ENCODE results near the gene ISG15.

The ISG15 gene

GRCh38 chr1:978835-979743, 34.2 kb upstream of the ISG15 start:
- Histone ChIP-seq H3K27ac (ENCODE audit: low read depth, low read length) (no peak overlapping the region), H3K9me3 (ENCODE audit: low read length) (no peaks in the 10 kb centered on the region), H3K4me1 (ENCODE audit: insufficient read depth, low read length) (no peaks in the 10 kb centered on the region), H3K27me3 (ENCODE audit: control insufficient read depth in 1 of 2, insufficient read depth in 2 of 2, low read length in 2 of 2) (peaks cover 0 to 39% of the 10 kb centered on the region in 2 donors), H3K4me3 (ENCODE audit: low read depth in 1 of 2, low read length in 2 of 2) (no peak overlapping the region), H3K9ac (ENCODE audit: low read length) (no peak overlapping the region), H3K36me3 (ENCODE audit: insufficient read depth, low read length) (no peaks in the 10 kb centered on the region)

- no peaks in the 10 kb centered on the region for H3K9me3 ChIP-seq (ENCODE audit: low read length)
- H3K4me3 ChIP-seq (ENCODE audit: low read depth in 1 of 2, low read length in 2 of 2), result no peak overlapping the region
- no peaks in the 10 kb centered on the region for H3K4me1 ChIP-seq (ENCODE audit: insufficient read depth, low read length)
- peaks cover 0 to 33% of the 10 kb centered on the region in 2 donors for H3K27me3 ChIP-seq (ENCODE audit: control insufficient read depth in 1 of 2, insufficient read depth in 2 of 2, low read length in 2 of 2)
- H3K27ac ChIP-seq (ENCODE audit: low read depth, low read length), result no peak overlapping the region
- H3K36me3 ChIP-seq (ENCODE audit: insufficient read depth, low read length), result no peaks in the 10 kb centered on the region
- no peak overlapping the region for H3K9ac ChIP-seq (ENCODE audit: low read length)
Measured at GRCh38 chr1:979744-980072, 33.6 kb upstream of the ISG15 start.

GRCh38 chr1:980137-980571, 33.1 kb upstream of the ISG15 start:
- H3K4me1 ChIP-seq (ENCODE audit: insufficient read depth, low read length), result no peaks in the 10 kb centered on the region
- H3K27me3 ChIP-seq (ENCODE audit: control insufficient read depth in 1 of 2, insufficient read depth in 2 of 2, low read length in 2 of 2), result peaks cover 0 to 29% of the 10 kb centered on the region in 2 donors
- no peaks in the 10 kb centered on the region for H3K36me3 ChIP-seq (ENCODE audit: insufficient read depth, low read length)
- H3K9ac ChIP-seq (ENCODE audit: low read length), result no peak overlapping the region
- H3K4me3 ChIP-seq (ENCODE audit: low read depth in 1 of 2, low read length in 2 of 2), result no peak overlapping the region
- no peaks in the 10 kb centered on the region for H3K9me3 ChIP-seq (ENCODE audit: low read length)
- H3K27ac ChIP-seq (ENCODE audit: low read depth, low read length), result no peak overlapping the region

DNA sequence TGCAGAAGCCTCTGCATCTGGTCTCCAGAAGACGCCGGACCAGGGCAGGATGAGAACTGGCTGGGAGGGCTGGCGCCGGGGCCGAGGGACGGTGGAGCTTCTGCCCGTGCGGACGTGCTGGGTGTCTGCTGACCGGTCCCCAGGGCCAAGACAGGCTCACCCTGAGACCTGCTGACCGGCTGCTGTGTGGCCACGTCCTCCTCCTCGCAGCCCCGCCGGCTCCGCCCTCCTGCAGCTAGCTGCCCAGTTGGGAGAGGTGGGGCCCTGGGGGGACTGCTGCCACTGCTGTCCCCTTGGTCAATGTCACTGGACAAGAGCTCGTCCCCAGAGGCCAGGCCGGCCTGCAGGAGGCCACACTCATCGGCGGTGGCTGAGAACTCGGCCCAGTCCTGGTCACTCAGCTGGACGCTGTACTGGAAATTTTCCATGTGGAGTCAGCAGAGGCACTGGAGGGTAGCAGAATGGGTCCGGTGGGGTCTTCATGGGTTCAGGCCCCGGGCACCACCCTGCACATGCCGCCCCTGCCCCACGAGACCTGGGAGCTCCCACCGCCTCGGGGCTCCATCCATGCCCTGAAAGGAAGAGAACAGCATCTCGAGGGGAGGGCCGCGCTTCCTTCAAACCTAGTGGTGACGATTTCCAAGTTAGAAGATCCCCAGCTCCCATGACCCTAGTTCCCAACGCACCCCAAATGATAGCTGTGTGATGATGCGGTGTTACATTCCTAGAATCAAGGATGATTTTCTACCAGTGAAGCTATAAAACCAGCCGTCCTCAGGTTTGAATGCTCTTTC, 32.5 kb upstream of the ISG15 start:
- peaks cover 0 to 23% of the 10 kb centered on the region in 2 donors for H3K27me3 ChIP-seq (ENCODE audit: control insufficient read depth in 1 of 2, insufficient read depth in 2 of 2, low read length in 2 of 2)
- H3K4me1 ChIP-seq (ENCODE audit: insufficient read depth, low read length), result no peaks in the 10 kb centered on the region
- no peak overlapping the region for H3K27ac ChIP-seq (ENCODE audit: low read depth, low read length)

DNA sequence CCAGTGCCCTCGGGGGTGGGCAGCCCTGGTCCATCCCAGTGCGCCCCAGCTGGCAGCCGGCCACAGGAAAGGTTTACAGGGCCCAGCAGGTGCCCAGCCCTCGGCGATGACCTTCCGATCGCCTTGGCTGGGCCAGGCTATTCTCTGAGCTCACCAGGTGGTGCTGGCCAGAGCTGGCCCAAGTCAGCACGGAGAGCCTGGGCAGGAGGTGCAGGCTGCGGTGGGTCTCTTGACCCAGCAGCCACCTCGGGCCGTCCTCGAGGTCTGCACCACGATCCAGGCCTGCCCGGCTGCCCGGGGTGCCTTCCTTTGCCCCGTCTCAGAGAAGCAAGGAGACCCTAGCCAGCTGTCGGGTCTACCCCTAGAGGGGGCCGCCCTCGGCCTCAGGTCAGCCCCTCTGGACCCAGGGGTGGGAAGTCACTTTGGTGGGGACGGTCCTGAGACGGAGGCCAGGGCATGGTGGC, 31.8 kb upstream of the ISG15 start:
- Histone ChIP-seq H3K36me3 (ENCODE audit: insufficient read depth, low read length) (no peaks in the 10 kb centered on the region), H3K9me3 (ENCODE audit: low read length) (no peaks in the 10 kb centered on the region), H3K4me1 (ENCODE audit: insufficient read depth, low read length) (no peaks in the 10 kb centered on the region), H3K27ac (ENCODE audit: low read depth, low read length) (no peak overlapping the region), H3K9ac (ENCODE audit: low read length) (no peak overlapping the region), H3K27me3 (ENCODE audit: control insufficient read depth in 1 of 2, insufficient read depth in 2 of 2, low read length in 2 of 2) (peaks cover 0 to 17% of the 10 kb centered on the region in 2 donors), H3K4me3 (ENCODE audit: low read depth in 1 of 2, low read length in 2 of 2) (no peak overlapping the region)

More for the DNA sequence above, 32.5 kb upstream of the ISG15 start:
- Histone ChIP-seq H3K36me3 (ENCODE audit: insufficient read depth, low read length) (no peaks in the 10 kb centered on the region), H3K9ac (ENCODE audit: low read length) (no peak overlapping the region), H3K4me3 (ENCODE audit: low read depth in 1 of 2, low read length in 2 of 2) (no peak overlapping the region), H3K9me3 (ENCODE audit: low read length) (no peaks in the 10 kb centered on the region)

GRCh38 chr1:981955-982558, 31.2 kb upstream of the ISG15 start, which contains the start of gene PERM1:
PERM1 (minus strand) TSS chr1:982093; CDS start chr1:981029, 1,064 bp downstream.
- Histone ChIP-seq H3K36me3 (ENCODE audit: insufficient read depth, low read length) (no peaks in the 10 kb centered on the region), H3K27me3 (ENCODE audit: control insufficient read depth in 1 of 2, insufficient read depth in 2 of 2, low read length in 2 of 2) (peaks cover 0 to 17% of the 10 kb centered on the region in 2 donors), H3K4me1 (ENCODE audit: insufficient read depth, low read length) (no peaks in the 10 kb centered on the region), H3K9me3 (ENCODE audit: low read length) (no peaks in the 10 kb centered on the region), H3K27ac (ENCODE audit: low read depth, low read length) (no peak within 1 kb of the TSS), H3K4me3 (ENCODE audit: low read depth in 1 of 2, low read length in 2 of 2) (no peak within 1 kb of the TSS), H3K9ac (ENCODE audit: low read length) (no peak within 1 kb of the TSS)

DNA sequence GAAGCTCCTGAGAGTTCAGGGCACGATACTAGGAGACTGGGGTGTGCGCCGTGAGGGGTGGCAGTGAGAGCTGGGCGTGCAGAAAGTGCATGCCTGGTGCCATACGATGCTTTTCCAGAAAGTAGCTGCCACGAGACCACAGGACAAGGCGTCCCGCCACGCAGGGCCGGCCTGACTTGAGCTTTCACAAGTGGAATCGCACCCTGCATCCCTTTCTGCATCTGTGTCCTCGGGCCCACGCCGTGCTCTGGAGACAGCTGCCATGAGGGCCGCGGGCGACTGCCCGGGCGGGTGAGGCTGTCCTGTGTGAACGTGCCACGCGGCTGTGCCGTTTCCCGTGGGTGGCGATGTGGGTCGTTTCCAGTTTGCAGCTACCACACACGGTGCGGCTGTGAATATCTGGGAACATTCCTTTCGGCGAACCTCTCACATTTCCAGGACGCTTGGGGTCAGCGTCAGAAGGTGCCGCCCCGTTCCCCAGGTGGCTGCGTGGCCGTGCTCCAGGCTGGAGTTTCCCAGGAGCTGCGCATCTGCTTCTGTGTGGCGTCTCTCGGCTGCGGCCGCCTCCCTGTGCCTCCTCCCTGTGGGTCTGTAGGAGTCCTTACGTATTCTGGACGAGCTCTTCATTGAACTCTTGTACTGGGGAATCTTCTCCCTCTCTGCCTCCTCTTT, 30.4 kb upstream of the ISG15 start:
- Histone ChIP-seq H3K27ac (ENCODE audit: low read depth, low read length) (no peak overlapping the region), H3K9me3 (ENCODE audit: low read length) (no peaks in the 10 kb centered on the region)

DNA sequence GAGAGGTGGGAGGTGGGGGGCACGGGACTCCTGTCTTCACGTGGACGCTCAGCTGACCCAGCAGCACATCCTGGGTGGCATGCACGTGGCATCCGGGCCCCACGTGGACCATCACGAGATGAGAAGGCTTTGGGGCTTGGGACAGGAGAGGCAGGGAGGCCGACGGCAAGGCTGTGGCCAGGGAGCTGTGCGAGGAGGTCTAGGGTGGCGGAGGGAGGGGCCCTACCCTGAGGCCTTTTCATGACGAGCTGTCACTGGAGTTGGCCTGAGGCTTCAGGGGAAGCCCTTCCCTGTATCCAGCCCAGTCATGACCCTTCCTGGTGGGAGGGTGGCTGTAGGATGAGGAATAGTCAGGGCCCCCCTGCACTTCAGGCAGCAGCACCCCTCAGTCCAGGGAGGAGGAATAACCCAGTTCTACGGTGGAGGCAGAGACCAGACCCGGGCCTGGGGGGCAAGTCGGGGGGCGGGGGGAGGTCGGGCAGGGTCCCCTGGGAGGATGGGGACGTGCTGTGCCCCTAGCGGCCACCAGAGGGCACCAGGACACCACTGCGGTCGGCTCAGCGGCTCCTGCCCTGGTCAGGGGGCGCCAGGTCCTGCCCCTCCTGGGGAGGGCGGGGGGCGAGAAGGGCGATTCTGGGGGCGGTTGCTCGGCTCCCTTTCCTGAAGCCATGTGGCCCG, 29.4 kb upstream of the ISG15 start:
- H3K4me1 ChIP-seq (ENCODE audit: insufficient read depth, low read length), result no peaks in the 10 kb centered on the region
- H3K27me3 ChIP-seq (ENCODE audit: control insufficient read depth in 1 of 2, insufficient read depth in 2 of 2, low read length in 2 of 2), result peaks cover 0 to 17% of the 10 kb centered on the region in 2 donors
- H3K9me3 ChIP-seq (ENCODE audit: low read length), result no peaks in the 10 kb centered on the region
- H3K27ac ChIP-seq (ENCODE audit: low read depth, low read length), result no peak overlapping the region
- no peak overlapping the region for H3K4me3 ChIP-seq (ENCODE audit: low read depth in 1 of 2, low read length in 2 of 2)
- no peaks in the 10 kb centered on the region for H3K36me3 ChIP-seq (ENCODE audit: insufficient read depth, low read length)
- H3K9ac ChIP-seq (ENCODE audit: low read length), result no peak overlapping the region

More for the DNA sequence above, 30.4 kb upstream of the ISG15 start:
- Histone ChIP-seq H3K4me1 (ENCODE audit: insufficient read depth, low read length) (no peaks in the 10 kb centered on the region), H3K36me3 (ENCODE audit: insufficient read depth, low read length) (no peaks in the 10 kb centered on the region), H3K27me3 (ENCODE audit: control insufficient read depth in 1 of 2, insufficient read depth in 2 of 2, low read length in 2 of 2) (peaks cover 0 to 17% of the 10 kb centered on the region in 2 donors), H3K4me3 (ENCODE audit: low read depth in 1 of 2, low read length in 2 of 2) (no peak overlapping the region), H3K9ac (ENCODE audit: low read length) (no peak overlapping the region)

GRCh38 chr1:984476-984814, 28.9 kb upstream of the ISG15 start:
- Histone ChIP-seq H3K36me3 (ENCODE audit: insufficient read depth, low read length) (no peaks in the 10 kb centered on the region), H3K27me3 (ENCODE audit: control insufficient read depth in 1 of 2, insufficient read depth in 2 of 2, low read length in 2 of 2) (peaks cover 0 to 17% of the 10 kb centered on the region in 2 donors), H3K9me3 (ENCODE audit: low read length) (no peaks in the 10 kb centered on the region), H3K4me3 (ENCODE audit: low read depth in 1 of 2, low read length in 2 of 2) (no peak overlapping the region), H3K27ac (ENCODE audit: low read depth, low read length) (no peak overlapping the region), H3K9ac (ENCODE audit: low read length) (no peak overlapping the region), H3K4me1 (ENCODE audit: insufficient read depth, low read length) (no peaks in the 10 kb centered on the region)

- H3K27me3 ChIP-seq (ENCODE audit: control insufficient read depth in 1 of 2, insufficient read depth in 2 of 2, low read length in 2 of 2), result peaks cover 0 to 17% of the 10 kb centered on the region in 2 donors
Measured at GRCh38 chr1:985126-985525, 28.2 kb upstream of the ISG15 start.

More at GRCh38 chr1:985126-985525, 28.2 kb upstream of the ISG15 start:
- H3K9me3 ChIP-seq (ENCODE audit: low read length), result no peaks in the 10 kb centered on the region
- H3K27ac ChIP-seq (ENCODE audit: low read depth, low read length), result no peak overlapping the region
- no peak overlapping the region for H3K4me3 ChIP-seq (ENCODE audit: low read depth in 1 of 2, low read length in 2 of 2)
- no peaks in the 10 kb centered on the region for H3K36me3 ChIP-seq (ENCODE audit: insufficient read depth, low read length)
- no peaks in the 10 kb centered on the region for H3K4me1 ChIP-seq (ENCODE audit: insufficient read depth, low read length)
- no peak overlapping the region for H3K9ac ChIP-seq (ENCODE audit: low read length)

Measured in muscle layer of colon (tissue), 2 donors.